Measurements from ENCODE around the gene WWC2. TPM values are rescaled to one million over a fixed set of nuclear protein-coding genes. Genes with fewer than 3 reads are reported as not detected.

Gene WWC2
- total and polyA plus RNA-seq, 12 donors, result 6.0 to 37.4 (median 31.2) TPM

- Histone ChIP-seq H3K36me3 (peaks cover 0 to 66% (median 0%) of the 10 kb centered on the region in 9 donors), H3K27ac (peak overlapping the region in 1 of 10 donors; percentile 12), H3K4me3 (no peak overlapping the region), H3K9me3 (no peaks in the 10 kb centered on the region), H3K4me1 (peaks cover 0 to 13% (median 0%) of the 10 kb centered on the region in 9 donors), H3K27me3 (no peaks in the 10 kb centered on the region)
- DNase-seq, result no peak
- intact Hi-C loops (cut with DNase I), result no loop called here
- no peak for ATAC-seq
- no peak for TF ChIP-seq CTCF (IDR thresholded peaks at IDR 0.05)
- WGBS, 2 donors, result 44 to 48% methylated on average over 6 of the region's 6 CpGs
Measured at GRCh38 chr4:183300070-183300469, 201.0 kb downstream of the WWC2 start.

GRCh38 chr4:183300655-183301054 is 201.6 kb downstream of the WWC2 start:
- H3K36me3 ChIP-seq, result peaks cover 0 to 66% (median 0%) of the 10 kb centered on the region in 9 donors
- WGBS, 2 donors, result 65 to 67% methylated on average over 5 of the region's 5 CpGs
- no peak for TF ChIP-seq CTCF (IDR thresholded peaks at IDR 0.05)

GRCh38 chr4:183303301-183303700 is 204.2 kb downstream of the WWC2 start:
- Histone ChIP-seq H3K27ac (no peak overlapping the region), H3K4me3 (no peak overlapping the region), H3K27me3 (no peaks in the 10 kb centered on the region), H3K36me3 (peaks cover 0 to 47% (median 0%) of the 10 kb centered on the region in 9 donors), H3K4me1 (peaks cover 0 to 13% (median 0%) of the 10 kb centered on the region in 9 donors), H3K9me3 (no peaks in the 10 kb centered on the region)
- WGBS, 2 donors, result 94 to 95% methylated on average over 4 of the region's 4 CpGs
- TF ChIP-seq CTCF (IDR thresholded peaks at IDR 0.05), result no peak
- no peak for DNase-seq
- ATAC-seq, result no peak
- intact Hi-C loops (cut with DNase I), result no loop called here

More at GRCh38 chr4:183300655-183301054, 201.6 kb downstream of the WWC2 start:
- no peaks in the 10 kb centered on the region for H3K27me3 ChIP-seq
- H3K4me3 ChIP-seq, result no peak overlapping the region
- H3K4me1 ChIP-seq, result peaks cover 0 to 13% (median 0%) of the 10 kb centered on the region in 9 donors
- no peak for DNase-seq
- no peak overlapping the region for H3K27ac ChIP-seq
- peak in 3 of 8 donors; percentile 21 to 38 (median 35) for ATAC-seq
- intact Hi-C loops (cut with DNase I), result no loop called here
- no peaks in the 10 kb centered on the region for H3K9me3 ChIP-seq

GRCh38 chr4:183304067-183304466 is 205.0 kb downstream of the WWC2 start:
- TF ChIP-seq CTCF (IDR thresholded peaks at IDR 0.05), result no peak
- Histone ChIP-seq H3K9me3 (no peaks in the 10 kb centered on the region), H3K36me3 (peaks cover 0 to 47% (median 0%) of the 10 kb centered on the region in 9 donors), H3K27me3 (no peaks in the 10 kb centered on the region), H3K4me3 (no peak overlapping the region), H3K27ac (no peak overlapping the region), H3K4me1 (peaks cover 0 to 13% (median 0%) of the 10 kb centered on the region in 9 donors)
- intact Hi-C loops (cut with DNase I), result no loop called here
- DNase-seq, result no peak
- 98 to 99% methylated on average over 4 of the region's 4 CpGs for WGBS, 2 donors
- ATAC-seq, result no peak
